Neuronal stem cell (in vitro differentiated cells): ENCODE results near the gene SNUPN.
"Not testable (repeated sequence)": the region's sequence is repeated elsewhere in the genome, so short reads cannot be mapped to it uniquely, and the experiment has no call there.

Experiments
- DNase-seq: peaks from one replicate; pipeline ENCODE4 v3.0.0-alpha.2; 2013; ENCODE audit warnings: low spot score
- H2AFZ ChIP-seq: one replicate; pipeline ENCODE4 v1.6.1; 2013; ENCODE audit warnings: mild to moderate bottlenecking, low read length, inconsistent platforms
- H2AK5ac ChIP-seq: 2 replicates; pipeline ENCODE4 v1.6.1; 2013; ENCODE audit warnings: low read depth, mild to moderate bottlenecking, inconsistent platforms, low read length, moderate library complexity, mixed read lengths
- H2BK120ac ChIP-seq: 2 replicates; pipeline ENCODE4 v1.6.1; 2013; ENCODE audit warnings: low read depth, mild to moderate bottlenecking, inconsistent platforms, low read length, moderate library complexity, mixed read lengths
- H2BK12ac ChIP-seq: one replicate; pipeline ENCODE4 v1.6.1; 2013; ENCODE audit warnings: low read length, inconsistent platforms
- H2BK15ac ChIP-seq: 2 replicates; pipeline ENCODE4 v1.6.1; 2013; ENCODE audit warnings: mild to moderate bottlenecking, low read length, inconsistent platforms, mixed read lengths
- H2BK5ac ChIP-seq: one replicate; pipeline ENCODE4 v1.6.1; 2013; ENCODE audit warnings: inconsistent platforms, mild to moderate bottlenecking, low read length, moderate library complexity
- H3K14ac ChIP-seq: one replicate; pipeline ENCODE4 v1.6.1; 2013; ENCODE audit warnings: low read length, inconsistent platforms
- H3K18ac ChIP-seq: 2 replicates; pipeline ENCODE4 v1.6.1; 2013; ENCODE audit warnings: low read length, inconsistent platforms
- H3K23ac ChIP-seq: 2 replicates; pipeline ENCODE4 v1.6.1; 2013; ENCODE audit warnings: low read depth, mild to moderate bottlenecking, mixed read lengths, low read length, inconsistent platforms; ENCODE audit not compliant: poor library complexity
- H3K27ac ChIP-seq: replicated peaks from 3 replicates; pipeline ENCODE4 v1.5.1; 2013; ENCODE audit warnings: low read length, inconsistent platforms
- H3K27me3 ChIP-seq, 3 experiments: 2 replicates each; pipeline ENCODE4 v1.6.1; 2013; ENCODE audit warnings: low read length in 3 of 3, mild to moderate bottlenecking in 2 of 3, inconsistent platforms in 1 of 3, low read depth in 1 of 3, mixed read lengths in 1 of 3, moderate library complexity in 1 of 3; ENCODE audit not compliant: control insufficient read depth in 3 of 3, insufficient read depth in 3 of 3
- H3K36me3 ChIP-seq, 2 donors: replicated peaks in 1 of 2; 2 replicates each; pipeline ENCODE4 v1.6.1; 2013; ENCODE audit warnings: low read length in 2 of 2; ENCODE audit not compliant: control insufficient read depth in 2 of 2, insufficient read depth in 2 of 2
- H3K4ac ChIP-seq: 2 replicates; pipeline ENCODE4 v1.6.1; 2013; ENCODE audit warnings: inconsistent platforms, mild to moderate bottlenecking, low read length, moderate library complexity
- H3K4me1 ChIP-seq, 2 donors: 1 replicate in 1 of 2; 2 replicates in 1 of 2; pipeline ENCODE4 v1.6.1; 2013; ENCODE audit warnings: low read length in 2 of 2, low read depth in 1 of 2; ENCODE audit not compliant: control insufficient read depth in 2 of 2, insufficient read depth in 1 of 2
- H3K4me2 ChIP-seq: one replicate; pipeline ENCODE4 v1.6.1; 2013; ENCODE audit warnings: mild to moderate bottlenecking, low read length, inconsistent platforms; ENCODE audit not compliant: insufficient read depth, poor library complexity, severe bottlenecking
- H3K4me3 ChIP-seq, 2 donors: 2 replicates each; pipeline ENCODE4 v1.5.1; 2013; ENCODE audit warnings: low read length in 2 of 2, mild to moderate bottlenecking in 2 of 2, inconsistent platforms in 1 of 2, moderate library complexity in 1 of 2
- H3K79me1 ChIP-seq: one replicate; pipeline ENCODE4 v1.6.1; 2013; ENCODE audit warnings: low read depth, mild to moderate bottlenecking, inconsistent platforms, low read length, moderate library complexity
- H3K9ac ChIP-seq: one replicate; pipeline ENCODE4 v1.6.1; 2013; ENCODE audit warnings: mild to moderate bottlenecking, low read depth, low read length, inconsistent platforms; ENCODE audit not compliant: poor library complexity
- H3K9me3 ChIP-seq, 2 donors: replicated peaks in 1 of 2; 2 replicates each; pipeline versions ENCODE3 to v1.6.1; 2013; ENCODE audit warnings: low read length in 2 of 2, mild to moderate bottlenecking in 2 of 2, inconsistent platforms in 1 of 2, low read depth in 1 of 2, mixed read lengths in 1 of 2, moderate library complexity in 1 of 2; ENCODE audit not compliant: control insufficient read depth in 2 of 2, insufficient read depth in 1 of 2
- H4K8ac ChIP-seq: one replicate; pipeline ENCODE4 v1.6.1; 2013; ENCODE audit warnings: low read depth, mild to moderate bottlenecking, inconsistent platforms, low read length, moderate library complexity
- H4K91ac ChIP-seq: one replicate; pipeline ENCODE4 v1.6.1; 2013; ENCODE audit warnings: low read length, low read depth, mild to moderate bottlenecking, inconsistent platforms; ENCODE audit not compliant: poor library complexity
- WGBS, 2 donors: extraction: QIAGEN DNeasy Blood & Tissue Kit; methylation state at CpG; one replicate each; pipeline ENCODE4 v1.1.7; 2013; ENCODE audit warnings: missing lambda C conversion rate in 2 of 2, mixed read lengths in 1 of 2; ENCODE audit not compliant: insufficient read length in 2 of 2, insufficient replicate concordance in 1 of 2; ENCODE audit errors: extremely low coverage in 2 of 2; 5-methylcytosine and 5-hydroxymethylcytosine counted together

Gene SNUPN

DNA sequence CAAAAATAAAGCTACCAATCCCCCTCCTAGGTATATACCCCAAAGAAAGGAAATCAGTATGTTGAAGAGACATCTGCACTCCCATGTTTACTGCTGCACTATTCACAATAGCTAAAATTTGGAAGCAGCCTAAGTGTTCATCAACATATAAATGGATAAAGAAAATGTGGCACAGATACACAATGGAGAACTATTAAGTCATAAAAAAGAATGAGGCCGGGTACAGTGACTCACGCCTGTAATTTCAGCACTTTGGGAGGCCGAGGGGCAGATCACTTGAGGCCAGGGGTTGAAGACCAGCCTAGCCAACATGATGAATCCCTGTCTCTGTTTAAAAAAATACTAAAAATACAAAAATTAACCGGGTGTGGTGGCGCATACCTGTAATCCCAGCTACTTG is 36.5 kb downstream of the SNUPN start:
- Histone ChIP-seq H3K18ac (no peak overlapping the region), H4K8ac (no peak overlapping the region), H2AFZ (no peak overlapping the region), H3K14ac (no peak overlapping the region), H2AK5ac (no peak overlapping the region), H2BK120ac (no peak overlapping the region), H3K4ac (no peak overlapping the region), H3K79me1 (no peaks in the 10 kb centered on the region), H3K9ac (no peak overlapping the region), H2BK5ac (no peak overlapping the region), H3K27me3 (no peaks in the 10 kb centered on the region), H3K27ac (no peak overlapping the region), H2BK15ac (no peak overlapping the region), H4K91ac (no peak overlapping the region), H3K4me1 (peaks cover 2 to 3% of the 10 kb centered on the region in 2 donors), H3K4me3 (no peak overlapping the region), H2BK12ac (no peak overlapping the region), H3K9me3 (no peaks in the 10 kb centered on the region), H3K23ac (no peak overlapping the region), H3K36me3 (peaks cover 0 to 7% of the 10 kb centered on the region in 2 donors), H3K4me2 (no peak overlapping the region)
- no peak for DNase-seq
- WGBS, 2 donors, result no CpG with 5 or more reads among the region's 5 CpGs

DNA sequence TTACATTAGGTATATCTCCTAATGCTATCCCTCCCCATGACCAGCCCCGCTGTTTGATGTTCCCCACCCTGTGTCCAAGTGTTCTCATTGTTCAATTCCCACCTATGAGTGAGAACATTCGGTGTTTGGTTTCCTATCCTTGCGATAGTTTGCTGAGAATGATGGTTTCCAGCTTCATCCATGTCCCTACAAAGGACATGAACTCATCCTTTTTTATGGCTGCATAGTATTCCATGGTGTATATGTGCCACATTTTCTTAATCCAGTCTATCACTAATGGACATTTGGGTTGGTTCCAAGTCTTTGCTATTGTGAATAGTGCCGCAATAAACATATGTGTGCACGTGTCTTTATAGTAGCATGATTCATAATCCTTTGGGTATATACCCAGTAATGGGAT is 39.1 kb downstream of the SNUPN start:
- WGBS, 2 donors, result no CpG with 5 or more reads among the region's 5 CpGs

DNA sequence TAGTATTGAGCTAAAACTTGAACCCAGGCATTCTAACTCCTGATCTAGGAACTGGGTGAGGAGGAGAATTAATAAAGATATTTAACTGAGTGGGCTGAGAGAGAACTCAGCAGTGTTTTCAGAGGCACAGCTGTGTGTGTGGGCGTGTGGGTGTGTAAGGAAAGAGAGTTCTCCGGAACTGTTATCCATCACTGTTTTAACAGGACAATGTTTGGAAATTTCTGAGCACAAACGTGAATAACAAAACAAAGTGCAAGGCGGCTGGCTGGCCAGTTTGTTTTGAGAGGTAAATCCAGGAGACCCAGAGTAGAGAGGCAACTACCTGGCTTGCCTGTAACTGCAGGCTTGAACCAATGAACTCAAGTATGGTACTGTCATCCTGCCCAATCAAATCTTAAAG is 41.4 kb downstream of the SNUPN start:
- H3K27ac ChIP-seq, result no peak overlapping the region
- no peak overlapping the region for H4K8ac ChIP-seq
- no peak overlapping the region for H3K4ac ChIP-seq
- H3K9ac ChIP-seq, result no peak overlapping the region
- H3K27me3 ChIP-seq, result no peaks in the 10 kb centered on the region
- no peaks in the 10 kb centered on the region for H3K79me1 ChIP-seq
- no peak for DNase-seq
- no peak overlapping the region for H2BK15ac ChIP-seq
- no peak overlapping the region for H3K18ac ChIP-seq
- no peaks in the 10 kb centered on the region for H3K9me3 ChIP-seq
- H3K4me3 ChIP-seq, result no peak overlapping the region
- H2BK12ac ChIP-seq, result no peak overlapping the region
- no CpG with 5 or more reads among the region's 4 CpGs for WGBS, 2 donors
- no peak overlapping the region for H2AFZ ChIP-seq
- no peak overlapping the region for H2AK5ac ChIP-seq
- no peaks in the 10 kb centered on the region for H3K36me3 ChIP-seq
- no peak overlapping the region for H4K91ac ChIP-seq
- peaks cover 4% of the 10 kb centered on the region in 2 donors for H3K4me1 ChIP-seq
- H3K14ac ChIP-seq, result no peak overlapping the region
- no peak overlapping the region for H3K23ac ChIP-seq
- no peak overlapping the region for H2BK120ac ChIP-seq
- H3K4me2 ChIP-seq, result no peak overlapping the region
- no peak overlapping the region for H2BK5ac ChIP-seq

More for the DNA sequence above, 39.1 kb downstream of the SNUPN start:
- not testable (repeated sequence) for H3K18ac ChIP-seq, H3K9ac ChIP-seq, H2AK5ac ChIP-seq, DNase-seq, H2AFZ ChIP-seq, H3K4me1 ChIP-seq, H3K4ac ChIP-seq, H2BK120ac ChIP-seq, H3K36me3 ChIP-seq, H3K27ac ChIP-seq, H2BK5ac ChIP-seq, H4K8ac ChIP-seq, H3K4me2 ChIP-seq, H4K91ac ChIP-seq, H2BK15ac ChIP-seq, H3K14ac ChIP-seq, H2BK12ac ChIP-seq, H3K9me3 ChIP-seq, H3K27me3 ChIP-seq, H3K23ac ChIP-seq, H3K4me3 ChIP-seq, H3K79me1 ChIP-seq

DNA sequence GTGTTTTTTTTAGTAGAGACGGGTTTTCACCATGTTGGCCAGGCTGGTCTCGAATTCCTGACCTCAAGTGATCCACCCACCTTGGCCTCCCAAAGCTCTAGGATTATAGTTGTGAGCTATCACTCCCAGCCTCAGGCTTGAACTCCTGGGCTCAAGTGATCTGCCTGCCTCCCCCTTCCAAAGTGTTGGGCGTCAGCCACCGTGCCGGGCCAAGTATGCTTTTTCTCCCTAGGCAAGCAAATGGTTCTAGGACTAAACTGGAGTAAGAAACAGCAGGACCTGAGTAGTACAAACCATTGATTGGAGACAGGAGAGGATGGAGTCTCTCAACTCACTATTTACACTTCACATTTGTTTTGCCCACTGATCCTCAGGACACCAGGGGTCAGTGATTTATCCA is 41.8 kb downstream of the SNUPN start:
- H3K23ac ChIP-seq, result no peak overlapping the region
- H3K79me1 ChIP-seq, result no peaks in the 10 kb centered on the region
- no peak overlapping the region for H2BK5ac ChIP-seq
- H4K91ac ChIP-seq, result no peak overlapping the region
- no peak overlapping the region for H2AFZ ChIP-seq
- no peak overlapping the region for H4K8ac ChIP-seq
- peaks cover 4% of the 10 kb centered on the region in 2 donors for H3K4me1 ChIP-seq
- H3K27me3 ChIP-seq, result no peaks in the 10 kb centered on the region
- no peak overlapping the region for H3K9ac ChIP-seq
- H3K4ac ChIP-seq, result no peak overlapping the region
- H3K4me2 ChIP-seq, result no peak overlapping the region
- H2AK5ac ChIP-seq, result no peak overlapping the region
- no peak overlapping the region for H3K18ac ChIP-seq
- no CpG with 5 or more reads among the region's 5 CpGs for WGBS, 2 donors
- no peak overlapping the region for H3K4me3 ChIP-seq
- no peaks in the 10 kb centered on the region for H3K36me3 ChIP-seq
- H3K27ac ChIP-seq, result no peak overlapping the region
- H2BK12ac ChIP-seq, result no peak overlapping the region
- no peak overlapping the region for H3K14ac ChIP-seq
- no peak for DNase-seq
- H2BK120ac ChIP-seq, result no peak overlapping the region
- no peak overlapping the region for H2BK15ac ChIP-seq
- no peaks in the 10 kb centered on the region for H3K9me3 ChIP-seq
